ENCODE measurements around the gene OVCA2.

DNA sequence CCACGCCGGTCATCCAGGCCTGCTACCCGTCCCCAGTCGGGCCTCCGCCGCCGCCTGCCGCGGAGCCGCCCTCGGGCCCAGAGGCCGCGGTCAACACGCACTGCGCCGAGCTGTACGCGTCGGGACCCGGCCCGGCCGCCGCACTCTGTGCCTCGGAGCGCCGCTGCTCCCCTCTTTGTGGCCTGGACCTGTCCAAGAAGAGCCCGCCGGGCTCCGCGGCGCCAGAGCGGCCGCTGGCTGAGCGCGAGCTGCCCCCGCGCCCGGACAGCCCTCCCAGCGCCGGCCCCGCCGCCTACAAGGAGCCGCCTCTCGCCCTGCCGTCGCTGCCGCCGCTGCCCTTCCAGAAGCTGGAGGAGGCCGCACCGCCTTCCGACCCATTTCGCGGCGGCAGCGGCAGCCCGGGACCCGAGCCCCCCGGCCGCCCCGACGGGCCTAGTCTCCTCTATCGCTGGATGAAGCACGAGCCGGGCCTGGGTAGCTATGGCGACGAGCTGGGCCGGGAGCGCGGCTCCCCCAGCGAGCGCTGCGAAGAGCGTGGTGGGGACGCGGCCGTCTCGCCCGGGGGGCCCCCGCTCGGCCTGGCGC, 15.4 kb downstream of the OVCA2 start:
- TF ChIP-seq, protein P1, sequence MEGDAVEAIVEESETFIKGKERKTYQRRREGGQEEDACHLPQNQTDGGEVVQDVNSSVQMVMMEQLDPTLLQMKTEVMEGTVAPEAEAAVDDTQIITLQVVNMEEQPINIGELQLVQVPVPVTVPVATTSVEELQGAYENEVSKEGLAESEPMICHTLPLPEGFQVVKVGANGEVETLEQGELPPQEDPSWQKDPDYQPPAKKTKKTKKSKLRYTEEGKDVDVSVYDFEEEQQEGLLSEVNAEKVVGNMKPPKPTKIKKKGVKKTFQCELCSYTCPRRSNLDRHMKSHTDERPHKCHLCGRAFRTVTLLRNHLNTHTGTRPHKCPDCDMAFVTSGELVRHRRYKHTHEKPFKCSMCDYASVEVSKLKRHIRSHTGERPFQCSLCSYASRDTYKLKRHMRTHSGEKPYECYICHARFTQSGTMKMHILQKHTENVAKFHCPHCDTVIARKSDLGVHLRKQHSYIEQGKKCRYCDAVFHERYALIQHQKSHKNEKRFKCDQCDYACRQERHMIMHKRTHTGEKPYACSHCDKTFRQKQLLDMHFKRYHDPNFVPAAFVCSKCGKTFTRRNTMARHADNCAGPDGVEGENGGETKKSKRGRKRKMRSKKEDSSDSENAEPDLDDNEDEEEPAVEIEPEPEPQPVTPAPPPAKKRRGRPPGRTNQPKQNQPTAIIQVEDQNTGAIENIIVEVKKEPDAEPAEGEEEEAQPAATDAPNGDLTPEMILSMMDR (IDR thresholded peaks at IDR 0.05; ENCODE audit: poor library complexity): no peak
- TF ChIP-seq EZH2phosphoT487 (IDR thresholded peaks at IDR 0.05; ENCODE audit: low read depth, severe bottlenecking, unreplicated experiment): no peak

Data from hepatocyte (in vitro differentiated cells).